ENCODE measurements around the gene TSC1. TPM values are rescaled to one million over a fixed set of nuclear protein-coding genes. Genes with fewer than 3 reads are reported as not detected.
"Not testable (repeated sequence)": the region's sequence is repeated elsewhere in the genome, so short reads cannot be mapped to it uniquely, and the experiment has no call there.

The TSC1 gene
- total RNA-seq, 1 donor from 2014 or later, result 50.9 TPM

DNA sequence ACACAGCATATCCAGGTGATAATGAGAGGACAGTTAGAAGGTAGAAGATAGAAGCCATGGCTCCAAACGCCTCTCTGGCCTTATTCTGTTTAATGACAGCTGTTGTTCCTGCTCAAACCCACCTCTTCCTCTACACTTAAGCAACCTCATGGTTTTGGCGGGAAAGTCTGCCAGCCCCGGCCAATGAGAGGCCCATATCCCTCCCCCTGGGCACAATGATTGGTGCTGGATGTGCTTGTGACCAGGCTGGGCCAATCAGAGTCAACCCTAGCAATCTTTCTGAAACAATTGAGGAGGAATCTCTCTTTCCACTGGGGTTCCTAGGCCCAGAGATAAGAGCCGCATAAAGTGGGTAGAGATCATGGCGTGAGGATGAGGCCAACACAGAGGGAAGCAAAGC lies 29.3 kb upstream of the TSC1 start:
- DNase-seq (no peak), ATAC-seq (no peak)
- intact Hi-C loops (cut with DNase I), result no loop called here

DNA sequence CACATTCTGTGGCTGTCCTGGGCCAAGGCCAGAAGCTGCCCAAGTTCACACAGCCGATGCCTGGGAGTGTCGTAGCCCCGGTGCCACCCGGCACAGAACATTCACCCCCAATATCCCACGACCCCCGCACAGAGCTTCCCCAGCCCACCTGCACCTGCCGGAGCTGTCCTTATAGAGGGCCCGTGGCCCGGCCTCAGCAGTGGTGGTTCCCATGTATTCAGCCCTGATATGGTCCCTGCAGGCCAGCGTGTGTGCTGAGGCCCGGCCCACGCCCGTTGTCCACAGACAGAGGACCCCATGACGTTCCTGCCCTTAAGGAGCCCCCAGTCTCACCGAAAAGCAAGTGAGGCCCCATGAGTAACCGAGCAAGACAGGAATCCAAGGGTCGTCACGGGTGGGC lies 28.8 kb upstream of the TSC1 start:
- DNase-seq (no peak), ATAC-seq (peak in 1 of 2 donors; percentile 5)
- TF ChIP-seq, protein P1, sequence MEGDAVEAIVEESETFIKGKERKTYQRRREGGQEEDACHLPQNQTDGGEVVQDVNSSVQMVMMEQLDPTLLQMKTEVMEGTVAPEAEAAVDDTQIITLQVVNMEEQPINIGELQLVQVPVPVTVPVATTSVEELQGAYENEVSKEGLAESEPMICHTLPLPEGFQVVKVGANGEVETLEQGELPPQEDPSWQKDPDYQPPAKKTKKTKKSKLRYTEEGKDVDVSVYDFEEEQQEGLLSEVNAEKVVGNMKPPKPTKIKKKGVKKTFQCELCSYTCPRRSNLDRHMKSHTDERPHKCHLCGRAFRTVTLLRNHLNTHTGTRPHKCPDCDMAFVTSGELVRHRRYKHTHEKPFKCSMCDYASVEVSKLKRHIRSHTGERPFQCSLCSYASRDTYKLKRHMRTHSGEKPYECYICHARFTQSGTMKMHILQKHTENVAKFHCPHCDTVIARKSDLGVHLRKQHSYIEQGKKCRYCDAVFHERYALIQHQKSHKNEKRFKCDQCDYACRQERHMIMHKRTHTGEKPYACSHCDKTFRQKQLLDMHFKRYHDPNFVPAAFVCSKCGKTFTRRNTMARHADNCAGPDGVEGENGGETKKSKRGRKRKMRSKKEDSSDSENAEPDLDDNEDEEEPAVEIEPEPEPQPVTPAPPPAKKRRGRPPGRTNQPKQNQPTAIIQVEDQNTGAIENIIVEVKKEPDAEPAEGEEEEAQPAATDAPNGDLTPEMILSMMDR (IDR thresholded peaks at IDR 0.05), result no peak
- Histone ChIP-seq H3K9me3 (no peaks in the 10 kb centered on the region), H3K36me3 (no peaks in the 10 kb centered on the region), H3K27ac (no peak overlapping the region), H3K4me3 (no peak overlapping the region), H3K27me3 (ENCODE audit: low read depth) (peaks cover 4% of the 10 kb centered on the region), H3K4me1 (peaks cover 5% of the 10 kb centered on the region)
- intact Hi-C loops (cut with DNase I), result no loop called here

More for the DNA sequence above, 29.3 kb upstream of the TSC1 start:
- Histone ChIP-seq H3K27ac (no peak overlapping the region), H3K4me1 (peaks cover 9% of the 10 kb centered on the region), H3K4me3 (no peak overlapping the region), H3K27me3 (ENCODE audit: low read depth) (peaks cover 6% of the 10 kb centered on the region), H3K36me3 (no peaks in the 10 kb centered on the region), H3K9me3 (no peaks in the 10 kb centered on the region)
- TF ChIP-seq, protein P1 (IDR thresholded peaks at IDR 0.05), result no peak

DNA sequence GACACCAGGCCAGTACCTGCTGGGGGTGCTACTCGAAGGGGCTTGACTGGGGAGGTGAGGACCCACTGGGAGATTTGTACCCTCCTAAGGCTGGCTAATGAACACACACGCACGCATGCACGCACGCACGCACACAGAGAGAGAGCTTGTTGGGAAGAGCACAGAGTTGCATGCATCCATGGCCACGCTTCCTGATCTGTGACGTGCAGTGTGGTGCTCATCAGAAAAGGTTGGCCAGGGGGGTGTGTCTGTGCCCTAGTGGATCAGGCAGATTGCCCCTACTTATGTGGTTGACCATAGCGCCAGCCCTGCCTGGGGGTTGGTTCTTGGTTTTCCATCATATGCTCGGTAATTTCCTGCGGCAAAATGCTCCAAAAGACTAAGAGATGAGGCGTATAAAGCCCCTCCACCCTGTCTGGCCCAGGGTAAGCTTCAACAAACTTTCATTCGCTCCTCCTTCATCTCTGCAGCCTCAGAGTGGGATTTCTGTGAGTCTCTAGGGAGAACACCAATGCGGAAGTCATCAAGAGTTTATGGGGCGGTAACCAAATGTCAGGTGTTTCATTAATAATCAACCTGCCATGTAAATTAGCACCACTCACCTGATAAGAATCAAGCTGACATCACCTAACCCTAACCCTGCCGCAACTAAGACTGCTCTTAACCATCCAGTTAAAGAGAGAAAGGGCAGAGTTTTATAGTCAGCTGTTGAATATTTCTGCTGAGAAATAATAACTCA lies 26.1 kb upstream of the TSC1 start:
- DNase-seq (no peak), ATAC-seq (peak; percentile 46 to 74)
- Histone ChIP-seq H3K9me3 (no peaks in the 10 kb centered on the region), H3K4me1 (peaks cover 5% of the 10 kb centered on the region), H3K27me3 (ENCODE audit: low read depth) (peaks cover 4% of the 10 kb centered on the region), H3K27ac (no peak overlapping the region), H3K4me3 (no peak overlapping the region), H3K36me3 (no peaks in the 10 kb centered on the region)
- TF ChIP-seq, protein P1 (IDR thresholded peaks at IDR 0.05), result no peak
- intact Hi-C loops (cut with DNase I), result no loop called here

DNA sequence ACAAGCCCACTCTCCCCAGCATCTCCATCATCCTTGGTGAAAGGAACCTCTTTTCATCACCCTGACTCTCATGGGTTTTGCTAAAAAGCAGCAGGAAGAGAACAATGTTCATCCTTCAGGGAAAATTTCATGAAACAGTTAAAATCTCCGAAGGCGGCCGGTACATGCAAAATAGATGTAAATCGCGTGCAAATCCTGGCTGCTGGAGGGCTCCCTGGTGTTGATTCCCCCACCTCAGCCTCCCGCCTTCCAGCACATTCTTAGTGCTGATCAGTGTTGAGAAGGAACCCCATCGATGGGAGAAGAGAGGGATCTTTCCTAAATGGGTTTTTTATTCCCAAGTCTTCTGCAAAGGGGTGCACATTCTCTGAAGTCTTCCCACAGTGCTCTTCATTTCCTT lies 25.4 kb upstream of the TSC1 start:
- TF ChIP-seq, protein P1 (IDR thresholded peaks at IDR 0.05), result no peak
- intact Hi-C loops (cut with DNase I), result no loop called here
- DNase-seq, result no peak

DNA sequence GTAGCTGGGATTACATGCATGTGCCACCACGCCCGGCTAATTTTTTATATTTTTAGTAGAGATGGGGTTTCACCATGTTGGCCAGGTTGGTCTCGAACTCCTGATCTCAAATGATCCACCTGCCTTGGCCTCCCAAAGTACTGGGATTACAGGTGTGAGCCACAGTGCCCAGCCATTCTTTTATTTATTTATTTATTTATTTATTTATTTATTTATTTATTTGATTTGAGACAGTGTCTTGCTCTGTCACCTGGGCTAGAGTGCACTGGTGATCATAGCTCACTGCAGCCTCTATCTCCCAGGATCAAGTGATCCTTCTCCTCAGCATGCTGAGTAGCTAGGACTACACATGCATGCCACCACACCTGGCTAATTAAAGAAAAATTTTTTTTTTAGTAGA lies 23.5 kb upstream of the TSC1 start:
- ATAC-seq; H3K36me3 ChIP-seq; H3K4me3 ChIP-seq; H3K27ac ChIP-seq; DNase-seq; intact Hi-C loops (cut with DNase I); H3K9me3 ChIP-seq; H3K27me3 ChIP-seq (ENCODE audit: low read depth); H3K4me1 ChIP-seq: not testable (repeated sequence)

More for the DNA sequence above, 25.4 kb upstream of the TSC1 start:
- Histone ChIP-seq H3K9me3 (no peaks in the 10 kb centered on the region), H3K36me3 (no peaks in the 10 kb centered on the region), H3K4me1 (peaks cover 5% of the 10 kb centered on the region), H3K27me3 (ENCODE audit: low read depth) (peaks cover 4% of the 10 kb centered on the region), H3K4me3 (no peak overlapping the region), H3K27ac (no peak overlapping the region)
- ATAC-seq, result no peak

DNA sequence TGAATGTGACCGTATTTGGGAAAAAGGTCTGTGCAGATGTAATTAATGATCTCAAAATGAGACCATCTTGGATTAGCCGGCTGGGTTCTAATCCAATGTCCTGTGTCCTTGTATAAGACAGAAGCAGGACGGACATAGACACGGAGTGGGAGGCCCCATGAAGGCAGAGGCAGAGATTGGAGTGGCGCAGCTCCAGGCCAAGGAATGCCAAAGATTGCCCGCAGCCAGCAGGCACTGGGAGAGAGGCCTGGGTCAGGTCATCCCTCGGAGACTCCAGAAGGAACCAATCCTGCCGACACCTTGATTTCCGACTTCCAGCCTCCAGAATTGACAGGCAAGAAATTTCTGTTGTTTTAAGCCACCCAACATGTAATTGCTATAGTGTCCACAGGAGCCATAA lies 21.1 kb upstream of the TSC1 start:
- no peak for DNase-seq
- peaks cover 10% of the 10 kb centered on the region for H3K27me3 ChIP-seq (ENCODE audit: low read depth)
- H3K9me3 ChIP-seq, result no peaks in the 10 kb centered on the region
- TF ChIP-seq, protein P1 (IDR thresholded peaks at IDR 0.05), result no peak
- ATAC-seq, result no peak
- H3K36me3 ChIP-seq, result no peaks in the 10 kb centered on the region
- no peaks in the 10 kb centered on the region for H3K4me1 ChIP-seq
- H3K27ac ChIP-seq, result no peak overlapping the region
- intact Hi-C loops (cut with DNase I), result no loop called here
- H3K4me3 ChIP-seq, result no peak overlapping the region
